ENCODE results near the gene SMYD3. TPM values are rescaled to one million over a fixed set of nuclear protein-coding genes. Genes with fewer than 3 reads are reported as not detected.
"Not testable (repeated sequence)": the region's sequence is repeated elsewhere in the genome, so short reads cannot be mapped to it uniquely, and the experiment has no call there.

SMYD3 gene
- total RNA-seq, 1 donor from 2014 or later: 27.9 TPM

DNA sequence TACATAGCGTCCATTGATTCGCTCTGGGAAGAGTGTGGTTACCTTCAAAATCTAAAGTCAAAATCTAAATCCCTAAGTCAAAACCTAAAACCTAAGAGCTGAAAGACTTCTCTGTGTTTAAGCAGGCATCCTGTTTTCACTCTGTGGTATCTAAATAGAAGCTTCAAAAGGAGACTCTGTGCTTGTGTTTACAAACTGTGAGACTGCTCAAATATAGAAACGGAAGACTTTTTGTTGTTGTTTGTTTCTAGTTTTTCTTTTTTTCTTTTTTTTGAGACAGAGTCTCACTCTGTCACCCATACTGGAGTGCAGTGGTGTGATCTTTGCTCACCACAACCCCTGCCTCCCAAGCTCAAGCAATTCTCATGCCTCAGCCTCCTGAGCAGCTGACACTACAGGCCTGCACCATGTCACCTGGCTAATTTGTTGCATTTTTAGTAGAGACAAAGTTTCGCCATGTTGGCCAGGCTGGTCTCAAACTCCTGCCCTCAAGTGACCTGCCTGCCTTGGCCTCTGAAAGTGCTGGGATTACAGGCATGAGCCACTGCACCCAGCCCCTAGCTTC, 425.9 kb downstream of the SMYD3 start:
- DNase-seq (ENCODE audit: extremely low read depth, low read depth, low spot score): no peak

DNA sequence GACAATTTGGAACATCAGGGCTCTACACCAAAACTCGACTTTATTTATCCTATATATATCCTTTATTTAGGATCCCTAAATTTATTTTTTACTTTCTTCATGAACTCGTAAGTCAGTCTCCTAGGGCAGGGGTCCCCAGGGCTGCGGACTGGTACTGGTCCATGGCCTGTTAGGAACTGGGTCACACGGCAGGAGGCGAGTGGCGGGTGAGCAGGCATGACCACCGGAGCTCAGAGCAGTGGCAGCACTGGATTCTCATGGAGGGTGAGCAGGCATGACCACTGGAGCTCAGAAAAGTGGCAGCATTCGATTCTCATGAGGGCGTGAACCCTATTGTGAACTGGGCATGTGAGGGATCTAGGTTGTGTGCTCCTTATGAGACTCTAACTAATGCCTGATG, 427.0 kb downstream of the SMYD3 start:
- DNase-seq (ENCODE audit: extremely low read depth, low read depth, low spot score): no peak

DNA sequence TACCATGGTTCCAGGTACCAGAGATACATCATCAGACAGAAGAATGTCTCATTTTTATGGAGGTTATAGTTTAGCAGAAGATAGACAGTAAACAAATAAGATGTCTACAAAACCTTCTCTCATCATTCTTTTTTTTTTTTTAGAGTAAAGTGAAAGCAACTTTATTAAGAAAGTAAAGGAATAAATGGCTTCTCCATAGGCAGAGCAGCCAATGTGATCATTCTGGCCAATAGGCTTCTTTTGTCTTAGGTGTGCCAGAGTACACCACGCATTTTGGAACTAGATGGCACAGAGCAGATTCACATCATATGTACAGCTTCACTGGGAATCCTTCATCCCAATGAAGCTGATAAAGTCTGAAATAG, 428.2 kb downstream of the SMYD3 start:
- no peak for DNase-seq (ENCODE audit: extremely low read depth, low read depth, low spot score)

DNA sequence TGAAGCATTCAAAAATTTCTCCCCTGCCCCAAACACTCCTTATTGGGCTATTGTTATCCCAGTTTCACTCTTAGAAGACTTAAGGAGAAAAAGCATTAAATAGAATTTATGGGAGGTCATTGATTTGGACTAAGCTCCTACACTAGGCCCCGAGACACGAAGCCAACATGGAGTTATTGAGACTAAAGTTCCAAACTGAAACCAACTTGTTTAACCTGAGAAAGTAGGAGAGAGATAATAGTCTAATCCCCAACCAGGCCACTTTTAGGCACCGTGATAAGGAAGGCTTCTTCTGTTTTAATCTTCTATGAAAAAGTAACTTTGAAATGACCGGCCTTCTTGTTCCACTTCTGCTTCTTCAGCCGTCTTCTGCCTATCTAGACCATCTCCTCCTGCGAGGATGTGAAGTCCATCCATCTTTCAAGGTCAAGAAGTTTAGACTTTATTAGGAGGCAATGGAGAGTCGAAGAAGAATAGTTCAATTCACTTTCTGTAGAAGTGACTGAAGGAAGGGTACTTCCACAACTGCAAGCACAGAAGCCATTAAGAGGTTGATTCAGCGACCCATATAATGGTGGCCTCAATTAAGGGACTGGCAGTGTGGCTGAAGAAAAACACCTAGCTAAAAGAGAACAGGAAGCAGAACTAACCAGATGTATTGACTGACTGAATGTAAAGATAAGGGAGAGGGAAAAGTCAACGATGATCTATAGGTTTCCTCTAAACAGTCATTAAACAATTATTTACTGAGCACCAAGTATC, 428.8 kb downstream of the SMYD3 start:
- no peak for DNase-seq (ENCODE audit: extremely low read depth, low read depth, low spot score)

DNA sequence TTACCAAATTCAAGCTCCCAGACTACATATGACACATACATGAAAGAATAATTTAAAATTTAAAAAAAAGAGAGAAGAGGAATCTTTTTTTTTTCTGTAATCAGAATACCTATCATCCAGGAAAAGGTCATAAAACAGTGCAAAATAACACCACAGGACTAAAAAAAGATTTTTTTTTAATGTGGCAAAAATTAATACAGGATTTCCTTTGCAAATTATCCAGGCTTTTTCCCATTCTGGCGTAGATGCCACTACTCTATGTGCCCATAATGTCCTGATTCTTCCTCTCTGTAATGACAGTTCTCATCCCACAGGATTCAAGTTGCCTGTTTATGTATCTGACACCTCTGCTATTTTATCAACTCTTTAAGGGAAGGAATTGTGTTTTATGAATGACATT, 429.6 kb downstream of the SMYD3 start:
- DNase-seq (ENCODE audit: extremely low read depth, low read depth, low spot score): no peak

DNA sequence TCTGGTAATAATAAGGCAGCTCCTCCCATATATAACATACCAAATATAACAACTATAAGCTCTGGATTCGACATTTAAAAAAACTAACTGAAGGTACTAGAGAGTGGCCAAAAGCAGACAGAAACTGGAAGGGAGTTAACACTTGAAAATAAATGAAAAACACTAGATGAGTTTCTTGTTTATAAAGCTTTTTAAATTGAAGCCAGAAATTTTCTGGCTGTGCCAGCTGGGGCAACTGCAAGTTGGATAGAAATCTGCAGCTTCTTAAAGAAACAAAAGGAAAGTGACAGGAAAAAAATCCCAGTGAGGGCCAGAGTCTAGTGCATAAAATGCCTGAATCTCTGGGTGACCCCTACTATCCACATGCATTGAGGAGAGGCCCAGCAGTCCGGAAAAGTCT, 432.7 kb downstream of the SMYD3 start:
- DNase-seq (ENCODE audit: extremely low read depth, low read depth, low spot score): no peak

DNA sequence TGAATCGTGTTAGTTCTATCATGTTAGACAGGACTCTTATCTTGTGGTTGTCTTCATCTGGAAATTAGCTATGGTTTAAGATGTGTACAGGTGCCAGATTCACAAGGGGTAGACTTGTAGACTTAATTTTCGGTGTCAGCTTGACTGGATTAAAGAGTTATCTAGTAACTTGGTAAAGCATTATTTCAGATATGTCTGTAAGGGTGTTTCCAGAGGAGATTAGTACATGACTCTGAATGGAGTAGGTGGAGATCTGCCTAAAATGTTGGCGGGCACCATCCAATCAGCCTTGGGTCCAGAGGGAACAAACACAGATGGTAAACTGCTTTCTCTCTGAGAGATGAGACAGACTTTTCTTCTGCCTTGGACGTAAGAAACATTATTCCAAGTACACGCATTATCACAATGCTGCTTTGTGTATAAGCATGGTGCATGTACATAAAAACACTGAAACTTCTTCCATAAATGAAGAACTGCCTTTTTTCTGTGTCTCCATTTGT, 434.6 kb downstream of the SMYD3 start:
- no peak for DNase-seq (ENCODE audit: extremely low read depth, low read depth, low spot score)

DNA sequence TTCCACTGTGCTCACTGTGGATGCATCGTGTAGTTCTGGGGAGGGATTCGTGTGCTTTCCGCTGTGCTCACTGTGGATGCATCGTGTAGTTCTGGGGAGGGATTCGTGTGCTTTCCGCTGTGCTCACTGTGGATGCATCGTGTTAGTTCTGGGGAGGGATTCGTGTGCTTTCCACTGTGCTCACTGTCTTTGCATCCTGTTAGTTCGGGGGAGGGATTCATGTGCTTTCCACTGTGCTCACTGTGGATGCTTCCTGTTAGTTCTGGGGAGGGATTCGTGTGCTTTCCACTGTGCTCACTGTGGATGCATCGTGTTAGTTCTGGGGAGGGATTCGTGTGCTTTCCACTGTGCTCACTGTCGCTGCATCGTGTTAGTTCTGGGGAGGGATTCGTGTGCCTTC, 435.1 kb downstream of the SMYD3 start:
- DNase-seq (ENCODE audit: extremely low read depth, low read depth, low spot score): not testable (repeated sequence)

DNA sequence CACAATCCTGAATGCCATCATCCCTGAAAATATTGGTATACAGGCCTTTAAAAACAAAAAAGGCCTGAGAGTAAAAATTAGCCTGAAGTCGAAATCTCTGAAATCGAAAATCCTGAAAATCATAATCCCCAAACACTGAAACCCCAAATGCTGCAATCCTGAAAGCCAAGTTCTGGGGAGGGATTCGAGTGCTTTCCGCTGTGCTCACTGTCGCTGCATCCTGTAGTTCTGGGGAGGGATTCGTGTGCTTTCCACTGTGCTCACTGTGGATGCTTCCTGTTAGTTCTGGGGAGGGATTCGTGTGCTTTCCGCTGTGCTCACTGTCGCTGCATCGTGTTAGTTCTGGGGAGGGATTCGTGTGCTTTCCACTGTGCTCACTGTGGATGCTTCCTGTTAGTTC, 435.5 kb downstream of the SMYD3 start:
- not testable (repeated sequence) for DNase-seq (ENCODE audit: extremely low read depth, low read depth, low spot score)

DNA sequence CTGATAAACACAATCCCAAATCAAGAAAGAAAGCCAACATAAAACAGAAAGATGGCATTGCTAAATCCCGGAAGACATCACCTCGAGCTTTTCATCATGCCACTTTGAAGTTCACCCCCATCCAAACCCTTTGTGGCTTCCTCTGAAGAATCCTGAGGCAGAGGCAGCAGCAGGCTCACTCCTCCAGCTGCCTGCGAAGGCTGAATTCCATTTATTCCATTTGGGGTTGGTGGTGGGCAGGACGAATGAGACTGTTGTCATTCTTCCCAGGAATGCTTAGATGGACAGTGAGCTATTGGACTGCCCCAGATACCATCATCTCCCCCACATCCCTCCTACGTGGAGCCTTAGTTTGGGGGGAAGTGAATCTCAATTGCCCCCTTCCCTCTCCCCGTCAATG, 437.5 kb downstream of the SMYD3 start:
- DNase-seq (ENCODE audit: extremely low read depth, low read depth, low spot score): no peak

DNA sequence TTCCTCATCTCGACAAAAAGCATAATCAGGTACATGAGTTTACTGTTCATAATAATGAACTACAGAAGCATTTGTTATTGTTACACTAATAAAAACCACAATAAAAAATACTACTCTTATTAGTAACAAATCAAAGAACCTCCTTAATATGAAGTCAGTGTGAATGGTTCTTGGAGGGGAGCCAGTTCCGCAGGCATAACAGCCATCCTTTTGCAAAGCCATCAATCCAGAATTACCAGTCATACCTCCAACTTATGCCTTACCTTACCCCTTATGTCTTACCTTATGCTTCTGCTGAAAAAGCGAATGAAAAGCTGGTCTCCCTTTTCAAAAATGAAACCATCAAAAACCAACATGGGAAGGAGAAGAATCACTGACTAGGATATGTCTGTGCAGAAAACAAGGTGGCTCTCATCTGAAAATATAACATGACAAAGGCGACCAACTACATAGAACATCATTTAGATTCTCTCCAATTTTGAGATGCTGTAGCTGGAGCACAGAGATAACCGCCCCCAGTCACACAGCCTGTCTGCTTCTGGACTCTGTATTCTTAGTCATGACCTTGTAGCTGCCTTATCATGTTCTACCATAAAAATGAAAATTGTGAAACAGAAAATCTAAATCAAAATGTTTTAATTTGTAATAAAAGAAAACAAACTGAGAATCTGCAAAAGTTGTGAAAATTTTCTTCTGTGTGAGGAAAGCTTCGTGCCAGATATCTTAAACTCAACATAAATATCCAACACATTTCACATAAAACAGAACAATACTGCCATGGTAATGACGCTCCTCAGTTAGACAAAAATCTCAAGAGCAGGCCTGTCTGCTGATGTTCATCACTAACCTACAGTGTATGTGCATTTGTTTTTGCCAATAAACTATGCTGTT, 438.2 kb downstream of the SMYD3 start:
- DNase-seq (ENCODE audit: extremely low read depth, low read depth, low spot score): no peak

DNA sequence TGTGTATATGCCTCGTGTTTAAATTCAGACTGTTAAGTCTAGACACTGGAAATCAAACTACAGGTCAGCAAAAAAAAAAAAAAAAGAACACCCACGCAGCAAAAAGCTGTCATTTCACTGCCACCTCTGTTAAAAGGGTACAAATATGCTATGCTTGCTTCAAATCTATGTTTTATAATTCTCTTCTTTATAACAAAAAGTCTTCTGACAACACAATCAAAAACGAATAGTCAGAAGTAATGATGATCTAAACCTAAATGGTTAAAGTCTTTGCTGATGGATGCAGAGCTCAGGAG, 438.9 kb downstream of the SMYD3 start:
- no peak for DNase-seq (ENCODE audit: extremely low read depth, low read depth, low spot score)

DNA sequence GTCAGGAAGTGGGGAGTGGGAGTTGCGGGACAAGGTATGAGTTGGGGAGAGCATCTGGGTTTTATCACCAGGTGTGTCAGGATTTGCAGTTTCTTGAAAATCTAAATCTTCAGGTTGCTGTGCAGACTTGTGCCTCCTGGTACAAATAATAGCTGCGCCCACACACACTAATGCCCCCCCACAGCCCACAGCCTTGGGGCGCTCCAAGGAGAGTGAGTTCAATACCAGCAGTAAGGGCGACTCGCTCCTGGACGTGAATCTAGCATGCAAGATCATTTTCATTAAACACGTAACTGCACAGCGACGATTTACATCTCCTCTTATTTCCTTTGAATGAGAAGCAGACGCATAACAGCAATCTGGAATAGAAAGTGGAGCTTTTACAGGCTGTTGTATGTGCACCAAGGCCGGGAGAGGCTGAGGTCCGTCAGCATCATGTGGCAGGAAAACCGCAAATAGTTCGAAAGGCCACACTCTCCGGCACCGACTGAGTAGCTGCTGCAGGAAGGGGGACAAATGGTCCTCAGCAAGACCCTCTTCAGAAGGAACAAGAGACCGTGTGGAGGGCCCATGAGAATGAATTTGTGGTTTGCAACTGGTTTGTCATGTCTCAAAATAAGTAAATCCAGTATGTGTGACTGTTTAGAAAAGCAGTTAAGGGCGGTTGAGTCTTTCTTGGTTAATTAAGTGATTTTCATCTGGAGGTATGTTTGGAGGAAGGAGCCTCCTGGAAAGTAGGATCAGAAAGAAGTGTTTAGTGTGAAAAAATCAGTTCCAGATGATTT, 439.5 kb downstream of the SMYD3 start:
- no peak for DNase-seq (ENCODE audit: extremely low read depth, low read depth, low spot score)

DNA sequence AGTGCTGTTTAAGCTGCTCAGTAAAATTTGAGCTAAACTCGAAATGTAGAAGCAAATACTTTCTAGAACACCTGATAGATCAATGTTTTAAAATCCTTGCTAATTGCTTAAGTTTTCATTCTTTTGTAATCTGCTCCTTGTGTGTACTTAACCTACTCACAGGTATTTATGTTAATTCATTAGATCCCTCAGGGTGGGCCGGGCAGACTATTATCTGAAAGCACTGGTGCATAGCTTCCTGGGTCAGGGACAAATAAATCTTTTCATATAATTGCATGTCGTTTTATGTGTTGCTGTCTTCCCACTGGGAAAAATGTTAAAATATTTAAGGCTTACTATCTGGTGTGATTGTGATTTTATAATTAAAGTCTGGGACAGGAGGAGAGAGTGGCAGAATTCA, 440.5 kb downstream of the SMYD3 start:
- DNase-seq (ENCODE audit: extremely low read depth, low read depth, low spot score): no peak

DNA sequence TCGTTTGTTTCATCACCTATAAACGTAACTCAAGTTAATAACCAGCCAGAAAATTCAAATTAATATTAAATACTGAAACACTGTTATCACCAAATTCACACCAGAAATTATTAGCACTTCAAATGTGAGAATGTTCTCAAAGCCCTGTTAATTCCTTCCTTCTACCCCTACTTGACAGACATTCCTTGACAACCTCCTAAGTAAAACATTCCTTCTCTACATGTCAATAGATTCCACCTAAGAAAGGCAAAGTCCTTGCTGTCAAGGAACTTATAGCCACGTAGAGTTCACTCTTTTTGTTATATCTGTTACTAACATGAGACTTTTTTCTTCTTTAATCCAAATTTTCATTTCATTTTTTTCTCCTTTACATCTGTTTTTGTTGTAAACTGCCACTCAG, 441.5 kb downstream of the SMYD3 start:
- no peak for DNase-seq (ENCODE audit: extremely low read depth, low read depth, low spot score)

DNA sequence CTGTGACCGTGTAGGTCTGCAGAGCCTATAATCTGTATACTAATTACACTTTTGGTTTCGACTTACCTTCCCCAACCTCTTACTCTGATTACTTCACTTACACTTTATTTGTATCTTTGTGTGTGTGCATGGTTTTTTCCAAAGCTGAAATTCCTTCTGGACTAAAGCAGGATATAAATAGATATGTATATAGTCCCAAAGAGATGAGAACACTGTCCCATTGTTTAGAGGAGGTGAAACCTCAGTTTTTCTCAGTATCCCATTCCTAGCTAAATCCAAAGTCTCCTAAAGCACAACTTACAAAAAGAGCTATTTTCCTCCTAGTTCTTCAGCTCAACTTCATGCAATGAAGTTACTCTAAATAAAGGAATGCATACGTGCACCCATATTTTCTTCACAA, 442.2 kb downstream of the SMYD3 start:
- no peak for DNase-seq (ENCODE audit: extremely low read depth, low read depth, low spot score)

DNA sequence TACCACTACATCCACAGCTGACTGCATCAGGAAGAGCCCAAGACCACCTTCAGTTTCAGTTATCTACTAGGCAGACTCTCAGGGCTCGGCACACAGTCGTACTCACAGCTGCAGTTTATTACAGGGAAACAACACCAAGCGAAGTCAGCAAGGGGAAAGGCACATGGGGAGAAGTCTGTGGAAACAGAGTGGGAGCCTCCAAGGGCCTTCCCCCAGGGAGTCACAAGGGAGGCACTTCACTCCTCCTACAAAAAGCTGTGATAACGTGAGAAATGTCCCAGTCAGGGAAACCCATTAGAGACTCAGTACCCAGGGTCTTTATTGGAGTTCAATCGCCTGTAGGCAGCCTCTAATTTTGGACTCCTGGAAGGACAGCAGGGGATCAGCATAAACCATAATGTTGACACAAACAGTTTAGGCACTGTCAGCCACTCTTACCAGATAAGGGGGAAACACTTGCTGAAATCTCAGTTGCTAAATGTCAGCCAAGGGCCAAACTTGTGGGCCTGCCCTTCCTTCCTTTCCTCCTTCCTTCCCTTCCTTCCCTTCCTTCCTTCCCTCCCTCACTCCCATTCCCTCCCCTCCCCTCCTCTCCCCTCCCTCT, 444.0 kb downstream of the SMYD3 start:
- no peak for DNase-seq (ENCODE audit: extremely low read depth, low read depth, low spot score)

DNA sequence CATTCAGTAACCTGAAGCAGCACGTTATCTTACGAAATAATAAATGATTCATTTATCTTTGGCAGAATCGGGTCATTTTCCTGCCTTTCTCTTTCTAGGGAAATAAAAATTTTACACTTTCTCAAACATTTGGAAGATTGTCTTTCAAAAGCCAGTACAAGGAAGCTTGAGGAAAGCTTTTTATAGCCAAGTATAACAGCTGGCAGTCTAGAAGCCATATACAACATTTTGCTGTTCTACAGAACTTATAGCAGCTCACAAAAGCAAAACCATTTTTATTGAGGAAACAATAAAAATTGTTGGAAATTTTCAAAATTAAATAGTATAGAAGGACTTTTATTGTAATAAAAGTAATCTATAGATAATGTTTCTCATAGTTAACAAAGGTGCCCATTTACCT, 448.6 kb downstream of the SMYD3 start:
- DNase-seq (ENCODE audit: extremely low read depth, low read depth, low spot score): no peak

DNA sequence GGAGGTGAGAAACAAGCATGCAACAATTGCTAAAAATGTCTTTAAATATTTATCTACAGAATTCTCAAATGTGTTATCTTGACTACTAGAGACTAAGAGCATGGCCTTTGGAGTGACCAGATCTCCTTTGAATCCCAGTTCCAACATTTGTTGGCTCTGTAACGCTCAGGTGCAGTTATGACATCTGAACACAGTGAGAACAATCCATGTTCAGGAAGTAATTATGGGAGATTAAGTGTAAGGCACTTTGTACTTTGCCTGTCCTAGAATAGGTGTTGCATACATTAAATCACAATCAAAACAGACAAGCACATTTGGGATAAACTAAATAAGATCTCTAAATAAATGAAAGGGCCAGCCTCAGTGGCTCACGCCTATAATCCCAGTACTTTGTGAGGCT, 454.5 kb downstream of the SMYD3 start:
- no peak for DNase-seq (ENCODE audit: extremely low read depth, low read depth, low spot score)

DNA sequence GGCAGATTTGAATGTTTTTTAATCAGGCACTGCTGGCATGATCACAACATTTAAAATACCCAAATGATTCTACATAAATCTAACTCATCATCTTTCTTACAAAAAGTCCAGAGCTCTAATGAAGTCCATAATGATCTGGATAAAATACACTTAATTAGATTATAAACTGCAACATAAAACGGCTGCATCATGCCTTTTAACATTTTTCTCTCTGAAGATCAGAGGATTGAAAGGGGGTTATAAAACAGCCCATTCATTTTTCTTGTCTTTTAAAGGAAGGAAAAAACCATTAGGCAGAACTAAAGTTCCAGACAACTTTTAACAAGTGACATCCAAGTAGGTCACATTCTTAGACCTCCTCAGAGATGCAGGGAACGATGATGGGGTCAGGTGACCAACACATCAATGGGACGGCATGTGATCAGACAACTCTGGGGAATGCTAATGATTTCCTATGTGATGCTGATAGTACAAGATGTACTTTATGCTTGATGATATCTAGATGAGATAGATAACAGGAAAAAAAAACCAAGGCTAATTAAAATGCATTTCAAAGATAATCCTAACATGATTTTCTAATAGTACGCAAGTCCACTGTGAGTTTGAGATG, 455.1 kb downstream of the SMYD3 start:
- DNase-seq (ENCODE audit: extremely low read depth, low read depth, low spot score): no peak
